NCI-H2107 (cell line): ENCODE results near the gene FNIP2.
A peak's percentile ranks its signal among the peaks of the same experiment; 100 is the strongest.

Experiments used
- DNase-seq: peaks from one replicate; lab custom pipeline; 2025; lab: John Stamatoyannopoulos, UW

FNIP2 gene

DNA sequence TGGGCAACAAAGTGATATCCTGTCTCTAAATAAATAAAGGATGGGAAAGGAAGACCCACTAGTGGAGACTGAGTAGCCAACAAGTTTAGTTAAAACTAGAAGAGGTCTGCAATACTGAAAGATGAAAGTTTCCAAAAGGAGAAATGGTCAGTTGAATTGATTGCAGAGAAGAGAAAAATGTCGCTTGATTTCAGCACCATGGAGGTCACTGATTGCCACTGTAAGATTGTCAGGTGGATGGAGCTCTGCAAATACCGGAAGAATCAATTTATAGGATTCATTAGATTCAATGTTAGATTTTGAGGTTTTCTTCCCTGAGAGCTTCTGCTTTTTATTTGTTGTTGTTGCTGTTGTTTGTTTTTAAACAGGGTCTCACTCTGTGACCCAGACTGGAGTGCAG is 5.4 kb upstream of the FNIP2 start:
- no peak for DNase-seq

GRCh38 chr4:158766434-158767044 is 2.3 kb upstream of the FNIP2 start:
- no peak for DNase-seq

DNA sequence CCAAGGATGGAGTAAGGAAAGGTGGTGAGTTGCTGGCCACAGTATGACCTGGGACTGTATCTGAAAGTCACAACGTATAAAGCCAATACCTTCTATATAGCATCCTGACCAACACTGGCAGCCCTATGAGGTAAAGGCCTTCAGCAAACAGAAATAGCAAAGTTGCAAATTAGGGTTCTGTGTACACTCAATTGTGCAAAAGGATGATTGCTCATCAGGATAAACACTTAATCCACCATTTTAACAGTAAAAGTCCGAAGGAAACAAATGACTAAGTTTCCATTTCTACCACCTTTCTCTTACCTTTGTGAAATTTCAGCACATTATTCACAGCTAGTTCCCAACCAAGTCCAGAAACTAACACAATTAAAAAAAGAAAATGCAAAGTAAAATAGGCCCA is 1.4 kb upstream of the FNIP2 start:
- no peak for DNase-seq

DNA sequence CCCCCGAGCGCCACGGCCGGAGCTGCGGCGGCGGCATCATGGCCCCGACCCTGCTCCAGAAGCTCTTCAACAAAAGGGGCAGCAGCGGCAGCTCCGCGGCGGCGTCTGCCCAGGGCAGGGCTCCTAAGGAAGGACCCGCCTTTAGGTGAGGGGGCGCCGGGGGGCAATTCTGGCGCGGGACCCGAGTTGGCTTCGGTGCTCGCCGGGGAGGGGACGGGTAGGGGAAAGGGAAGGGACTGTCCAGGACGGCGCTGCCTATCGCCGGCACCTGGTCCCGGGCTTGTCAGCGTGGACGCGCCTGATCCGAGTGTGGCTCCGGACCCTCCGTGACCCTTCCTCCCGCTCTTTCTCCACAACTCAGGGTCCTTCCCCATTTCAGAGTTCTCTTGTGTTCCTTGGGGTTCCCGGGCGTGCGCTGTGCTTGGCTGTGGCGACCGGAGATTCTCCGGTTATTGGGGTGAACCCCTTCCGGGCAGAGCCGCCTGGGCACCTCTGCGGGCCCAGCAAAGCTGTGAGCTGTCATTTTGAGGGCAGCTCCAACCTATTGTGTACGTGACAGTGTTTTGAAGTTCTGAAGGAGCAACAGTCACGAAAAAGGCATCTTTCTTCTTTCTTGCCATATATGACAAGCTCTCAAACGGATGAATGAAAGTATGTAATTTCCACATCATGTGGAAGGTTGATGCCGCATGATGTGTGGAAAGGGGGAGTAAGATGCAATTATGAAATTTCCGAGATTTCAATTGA is 522 bp downstream of the FNIP2 start:
- DNase-seq = no peak

DNA sequence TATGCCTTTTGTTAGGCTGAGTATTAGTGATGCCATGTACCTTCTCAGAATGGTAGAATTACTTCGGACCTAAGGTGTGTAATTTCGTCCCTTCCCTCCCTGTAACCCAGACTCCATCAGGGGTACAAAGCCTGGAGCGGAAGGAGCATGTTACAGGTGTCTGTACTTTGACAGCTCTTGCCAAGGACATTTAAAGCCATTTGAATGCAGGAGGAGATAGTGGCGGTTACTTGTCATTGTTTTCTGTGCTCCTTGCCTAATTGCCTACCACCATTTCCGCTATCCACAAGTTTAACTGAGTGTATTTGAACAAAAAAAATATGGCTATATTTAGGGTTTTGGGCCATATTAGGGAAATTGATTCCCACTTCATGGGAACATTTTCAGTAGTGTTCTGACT is 1.8 kb downstream of the FNIP2 start:
- no peak for DNase-seq

DNA sequence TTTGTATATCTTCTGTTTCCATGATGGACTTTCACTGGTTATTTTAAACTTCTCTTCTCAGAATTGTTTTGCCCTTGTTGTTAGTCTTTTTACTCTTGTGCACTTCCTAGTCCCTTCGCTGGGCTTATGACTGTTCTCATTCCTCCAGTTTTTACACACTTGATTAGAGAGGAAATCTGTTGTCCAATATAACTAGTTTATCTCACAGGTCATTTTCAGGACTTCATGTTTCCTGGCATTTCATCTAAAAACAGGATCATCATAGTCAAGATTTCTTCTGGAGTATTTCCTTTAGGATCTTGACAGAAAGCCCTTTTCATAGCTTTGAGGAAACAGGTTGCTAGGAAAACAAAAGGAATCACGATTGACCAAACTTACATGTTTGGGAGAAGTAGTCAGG is 3.0 kb downstream of the FNIP2 start:
- DNase-seq = no peak

- DNase-seq = no peak
These were observed 6.3 kb downstream of the FNIP2 start for GRCh38 chr4:158775091-158775651.

- no peak for DNase-seq
These were observed 7.3 kb downstream of the FNIP2 start for GRCh38 chr4:158776106-158776505.

GRCh38 chr4:158777423-158778155 is 8.8 kb downstream of the FNIP2 start:
- no peak for DNase-seq

DNA sequence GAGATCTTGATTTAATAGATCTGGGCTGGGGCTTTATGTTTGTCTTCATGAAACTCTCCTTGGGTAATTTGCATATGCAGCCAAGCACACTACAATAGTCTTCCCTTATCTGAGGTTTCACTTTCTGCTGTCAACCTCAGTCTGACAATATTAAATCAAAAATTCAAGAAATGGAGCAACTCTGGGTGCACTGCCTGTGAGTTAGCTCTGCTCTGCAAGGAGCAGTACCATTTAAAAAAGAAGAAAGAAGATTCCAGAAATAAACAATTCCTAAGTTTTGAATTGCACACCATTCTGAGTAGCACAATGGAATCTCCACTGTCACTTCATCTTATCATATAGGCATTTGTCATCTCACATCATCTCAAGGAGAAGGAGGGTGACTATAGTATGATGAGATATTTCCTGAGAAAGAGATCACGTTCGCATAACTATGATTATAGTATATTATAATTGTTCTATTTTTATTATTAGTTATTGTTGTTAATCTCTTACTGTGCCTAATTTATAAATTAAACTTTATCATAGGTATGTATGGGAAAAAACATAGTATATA is 9.4 kb downstream of the FNIP2 start:
- DNase-seq = no peak

DNA sequence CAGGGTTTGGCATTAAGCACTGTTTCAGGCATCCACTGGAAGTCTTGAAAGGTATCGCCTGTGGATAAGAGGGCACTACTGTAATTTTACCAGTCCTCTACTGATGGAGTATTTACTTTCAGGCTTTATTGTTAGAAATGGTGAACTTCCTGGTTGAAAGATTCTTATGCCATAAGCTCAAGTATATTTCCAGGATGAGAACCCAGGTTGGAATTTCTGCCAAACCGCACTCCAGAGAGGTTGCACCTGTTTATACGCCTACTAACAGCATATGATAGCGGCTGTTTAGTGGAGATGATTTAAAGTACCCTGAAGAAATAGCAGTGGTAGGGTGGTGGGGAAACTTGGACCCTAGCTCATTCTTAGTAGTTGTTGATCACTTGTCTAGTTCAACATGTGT is 9.9 kb downstream of the FNIP2 start:
- peak; percentile 52 for DNase-seq

DNA sequence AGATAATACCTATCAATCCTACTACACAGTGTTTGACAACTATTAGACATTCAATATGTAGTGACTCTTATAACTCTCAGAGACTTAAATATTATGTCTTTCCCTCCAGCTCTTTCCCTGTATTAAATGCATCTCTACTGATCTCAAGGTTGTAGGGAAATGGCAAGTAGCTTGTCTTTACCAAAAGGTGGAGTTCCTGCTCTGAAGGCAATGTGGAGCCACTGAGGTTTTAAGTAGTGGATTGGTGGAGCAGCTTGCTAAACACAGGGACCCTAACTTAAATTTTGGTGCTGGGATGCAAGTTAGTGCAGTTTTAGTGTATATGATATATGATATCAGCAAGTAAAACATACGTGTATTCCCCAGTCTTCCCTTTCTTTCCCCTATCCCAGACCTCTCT is 13.1 kb downstream of the FNIP2 start:
- DNase-seq = no peak

- DNase-seq = no peak
These were observed 13.9 kb downstream of the FNIP2 start for GRCh38 chr4:158782551-158783360.

- DNase-seq = no peak
These were observed 15.0 kb downstream of the FNIP2 start for GRCh38 chr4:158783785-158784184.

DNA sequence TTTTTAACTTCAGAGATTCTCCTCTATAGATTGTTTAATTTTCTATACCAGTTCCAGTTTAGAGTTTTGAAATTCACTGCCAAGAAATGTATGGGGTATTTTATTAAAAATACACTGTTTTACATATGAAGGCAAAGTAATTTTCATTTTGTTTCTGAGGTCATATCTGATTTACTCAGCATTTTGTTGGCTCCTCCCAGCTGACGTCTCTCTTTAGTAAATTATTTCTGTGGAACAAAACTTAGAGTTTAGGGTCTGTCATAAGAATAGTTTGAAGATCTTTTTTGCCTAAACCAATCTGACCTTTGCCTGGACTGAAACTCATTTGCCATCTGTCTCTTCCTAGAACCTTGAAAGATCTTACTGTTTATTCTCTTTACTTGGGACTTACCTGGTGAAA is 16.9 kb downstream of the FNIP2 start:
- DNase-seq = no peak

DNA sequence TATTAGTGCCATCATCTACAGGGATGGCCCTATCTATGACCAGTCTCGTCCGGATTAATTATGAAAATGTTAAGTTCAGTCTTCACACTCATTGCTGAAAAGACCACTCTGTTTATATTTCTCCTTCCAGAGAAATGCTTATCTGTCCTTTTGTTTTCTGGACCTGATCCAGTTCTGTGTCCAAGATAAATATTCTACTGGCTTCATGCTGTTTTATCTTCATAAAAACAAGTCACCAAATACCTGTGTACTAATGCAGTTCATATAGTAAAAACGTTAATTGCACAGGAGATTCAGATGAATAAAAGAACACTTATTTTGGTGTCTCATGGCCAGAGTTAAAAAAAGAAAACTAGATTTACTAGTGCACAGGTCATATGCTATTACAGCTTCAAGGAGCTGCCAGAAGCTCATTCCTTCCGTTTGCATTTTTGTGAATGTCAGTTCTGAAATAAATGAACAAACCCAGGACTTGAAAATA is 17.3 kb downstream of the FNIP2 start:
- no peak for DNase-seq

DNA sequence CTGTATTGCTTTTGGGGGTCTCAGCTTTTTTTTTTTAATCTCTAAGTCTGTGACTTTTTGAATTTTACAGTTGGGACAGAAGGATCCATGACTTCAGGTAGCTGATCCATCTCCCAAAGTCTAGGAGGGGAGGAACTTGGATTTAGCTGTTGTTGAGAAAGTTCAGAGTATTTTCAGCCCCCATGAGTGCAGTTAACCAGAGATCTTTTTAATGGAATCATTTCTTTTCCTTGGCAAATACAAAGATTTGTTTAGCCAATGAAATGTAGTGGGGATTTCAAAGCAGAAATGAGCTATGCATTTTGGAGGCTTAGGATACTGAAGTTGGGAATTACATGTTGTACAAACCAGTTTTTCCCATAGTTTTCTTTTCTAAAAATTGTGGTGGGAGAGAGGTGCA is 18.1 kb downstream of the FNIP2 start:
- DNase-seq = no peak

- no peak for DNase-seq
These were observed 19.1 kb downstream of the FNIP2 start for GRCh38 chr4:158787709-158788475.

- DNase-seq = no peak
These were observed 19.7 kb downstream of the FNIP2 start for GRCh38 chr4:158788516-158788915.

DNA sequence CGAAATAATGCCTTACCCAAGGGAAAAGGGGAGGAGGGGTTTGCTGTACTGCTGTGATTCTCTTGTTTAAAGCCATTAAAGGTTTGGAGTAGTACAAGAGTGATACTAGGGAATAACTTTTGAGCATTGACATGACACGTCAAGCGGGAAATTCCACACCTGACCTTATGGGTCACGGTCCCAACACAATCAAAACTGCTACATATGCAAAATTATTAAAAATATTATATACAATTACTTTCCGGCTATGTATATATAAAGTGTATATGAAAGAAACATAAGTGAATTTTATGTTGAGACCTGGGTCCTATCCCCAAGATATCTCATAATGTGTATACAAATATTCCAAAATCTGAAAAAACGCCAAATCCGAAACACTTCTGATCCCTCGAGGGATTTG is 21.0 kb downstream of the FNIP2 start:
- no peak for DNase-seq

- no peak for DNase-seq
These were observed 24.2 kb downstream of the FNIP2 start for GRCh38 chr4:158793021-158793420.
